Measurements from ENCODE around the gene OR10K1. TPM values are rescaled to one million over a fixed set of nuclear protein-coding genes. Genes with fewer than 3 reads are reported as not detected.

The OR10K1 gene
- total RNA-seq, 4 donors from 2014 or later: not detected

Other genes starting within 250 kb of the OR10K1 start
- not detected for gene CD1A, start 207.4 kb upstream of the OR10K1 start, total RNA-seq
- gene CD1C, start 171.9 kb upstream of the OR10K1 start, total RNA-seq: 1 to 10 TPM in 2 of 4 donors, not detected in 2; 2.2 to 2.5 TPM
- not detected for gene CD1B, start 130.3 kb upstream of the OR10K1 start, total RNA-seq
- gene CD1E, start 107.9 kb upstream of the OR10K1 start, total RNA-seq: 1 to 10 TPM in 1 of 4 donors, not detected in 3; 1.4 TPM
- gene OR10T2, start 62.4 kb upstream of the OR10K1 start, total RNA-seq: not detected
- not detected for gene OR10K2, start 35.6 kb upstream of the OR10K1 start, total RNA-seq
- not detected for gene OR10R2, start 10.4 kb downstream of the OR10K1 start, total RNA-seq
- not detected for gene OR6Y1, start 92.6 kb downstream of the OR10K1 start, total RNA-seq
- gene OR6P1, start 108.7 kb downstream of the OR10K1 start, total RNA-seq: not detected
- not detected for gene OR10X1, start 118.1 kb downstream of the OR10K1 start, total RNA-seq
- not detected for gene OR10Z1, start 143.4 kb downstream of the OR10K1 start, total RNA-seq
- gene SPTA1, start 224.9 kb downstream of the OR10K1 start, total RNA-seq: under 1 TPM in 1 of 4 donors, not detected in 3; 0.21 TPM
- not detected for gene OR6K2, start 238.8 kb downstream of the OR10K1 start, total RNA-seq